Tibial nerve (tissue), 4 donors: ENCODE results near the gene AAK1.

ENCODE experiments used
- EP300 ChIP-seq, 2 donors: sonication (generic); formaldehyde crosslinking; IDR thresholded peaks; one replicate each; pipeline ENCODE4 v1.6.1; 2017; ENCODE audit warnings: antibody characterized with exemption in 2 of 2, mild to moderate bottlenecking in 1 of 2
- POLR2A ChIP-seq, 2 donors: fragments of 450-650 bp; IDR thresholded peaks; one replicate each; pipeline ENCODE4 v1.6.1; 2017; ENCODE audit warnings: antibody characterized with exemption in 2 of 2, mild to moderate bottlenecking in 2 of 2, moderate library complexity in 2 of 2
- TF ChIP-seq, protein P1 (sequence below), 5 experiments: fragments of 200-600 bp in 3 of 5; fragments of 450-650 bp in 2 of 5; sonication (generic) in 3 of 5; IDR thresholded peaks; one replicate each; pipeline ENCODE4 v1.5.1; 2016 to 2019; ENCODE audit warnings: antibody characterized with exemption in 5 of 5, mild to moderate bottlenecking in 3 of 5, moderate library complexity in 2 of 5

GRCh38 chr2:69529480-69529879, 114.1 kb downstream of the AAK1 start:
- TF ChIP-seq, protein P1, sequence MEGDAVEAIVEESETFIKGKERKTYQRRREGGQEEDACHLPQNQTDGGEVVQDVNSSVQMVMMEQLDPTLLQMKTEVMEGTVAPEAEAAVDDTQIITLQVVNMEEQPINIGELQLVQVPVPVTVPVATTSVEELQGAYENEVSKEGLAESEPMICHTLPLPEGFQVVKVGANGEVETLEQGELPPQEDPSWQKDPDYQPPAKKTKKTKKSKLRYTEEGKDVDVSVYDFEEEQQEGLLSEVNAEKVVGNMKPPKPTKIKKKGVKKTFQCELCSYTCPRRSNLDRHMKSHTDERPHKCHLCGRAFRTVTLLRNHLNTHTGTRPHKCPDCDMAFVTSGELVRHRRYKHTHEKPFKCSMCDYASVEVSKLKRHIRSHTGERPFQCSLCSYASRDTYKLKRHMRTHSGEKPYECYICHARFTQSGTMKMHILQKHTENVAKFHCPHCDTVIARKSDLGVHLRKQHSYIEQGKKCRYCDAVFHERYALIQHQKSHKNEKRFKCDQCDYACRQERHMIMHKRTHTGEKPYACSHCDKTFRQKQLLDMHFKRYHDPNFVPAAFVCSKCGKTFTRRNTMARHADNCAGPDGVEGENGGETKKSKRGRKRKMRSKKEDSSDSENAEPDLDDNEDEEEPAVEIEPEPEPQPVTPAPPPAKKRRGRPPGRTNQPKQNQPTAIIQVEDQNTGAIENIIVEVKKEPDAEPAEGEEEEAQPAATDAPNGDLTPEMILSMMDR (IDR thresholded peaks at IDR 0.05), result no peak
- TF ChIP-seq EP300 (IDR thresholded peaks at IDR 0.05), result no peak
- no peak for TF ChIP-seq POLR2A (IDR thresholded peaks at IDR 0.05)
